ENCODE results near the gene SRSF7. TPM values are rescaled to one million over a fixed set of nuclear protein-coding genes. Genes with fewer than 3 reads are reported as not detected.

Gene SRSF7
- total RNA-seq, 6 donors from 2014 or later: 44.2 to 260 (median 121) TPM

GRCh38 chr2:38734299-38735058, 16.7 kb downstream of the SRSF7 start:
- TF ChIP-seq POLR2A (IDR thresholded peaks at IDR 0.05): no peak
- TF ChIP-seq EP300 (IDR thresholded peaks at IDR 0.05): no peak
- TF ChIP-seq CTCF (IDR thresholded peaks at IDR 0.05): no peak
- no peak for TF ChIP-seq POLR2AphosphoS5 (IDR thresholded peaks at IDR 0.05)
- no peaks in the 10 kb centered on the region for H3K9me3 ChIP-seq
- H3K4me3 ChIP-seq: no peak overlapping the region
- WGBS, 2 donors: 77 to 80% methylated on average over 9 of the region's 9 CpGs
- ATAC-seq (ENCODE audit: low FRiP score in 2 of 2) (no peak), DNase-seq (no peak)
- peaks cover 2 to 22% (median 14%) of the 10 kb centered on the region in 4 donors for H3K4me1 ChIP-seq
- no peak overlapping the region for H3K27ac ChIP-seq
- H3K27me3 ChIP-seq: no peaks in the 10 kb centered on the region
- H3K36me3 ChIP-seq: peaks cover 0 to 55% (median 26%) of the 10 kb centered on the region in 4 donors

GRCh38 chr2:38733300-38733971, 17.7 kb downstream of the SRSF7 start:
- DNase-seq (no peak), ATAC-seq (ENCODE audit: low FRiP score in 2 of 2) (no peak)
- Histone ChIP-seq H3K27me3 (no peaks in the 10 kb centered on the region), H3K9me3 (no peaks in the 10 kb centered on the region), H3K36me3 (peaks cover 0 to 54% (median 28%) of the 10 kb centered on the region in 4 donors), H3K4me1 (peaks cover 2 to 22% (median 14%) of the 10 kb centered on the region in 4 donors), H3K27ac (no peak overlapping the region), H3K4me3 (no peak overlapping the region)
- TF ChIP-seq POLR2AphosphoS5 (IDR thresholded peaks at IDR 0.05) (no peak), EP300 (IDR thresholded peaks at IDR 0.05) (no peak), POLR2A (IDR thresholded peaks at IDR 0.05) (no peak), CTCF (IDR thresholded peaks at IDR 0.05) (no peak)
- 89 to 91% methylated on average over 6 of the region's 6 CpGs for WGBS, 2 donors

GRCh38 chr2:38731684-38732221, 19.4 kb downstream of the SRSF7 start:
- peaks cover 0 to 49% (median 28%) of the 10 kb centered on the region in 4 donors for H3K36me3 ChIP-seq
- H3K4me3 ChIP-seq: no peak overlapping the region
- DNase-seq (no peak), ATAC-seq (ENCODE audit: low FRiP score in 2 of 2) (no peak)
- TF ChIP-seq EP300 (IDR thresholded peaks at IDR 0.05) (no peak), CTCF (IDR thresholded peaks at IDR 0.05) (no peak), POLR2A (IDR thresholded peaks at IDR 0.05) (no peak), POLR2AphosphoS5 (IDR thresholded peaks at IDR 0.05) (no peak)
- no peaks in the 10 kb centered on the region for H3K9me3 ChIP-seq
- H3K4me1 ChIP-seq: peaks cover 0 to 10% (median 6%) of the 10 kb centered on the region in 4 donors
- 91 to 92% methylated on average over 14 of the region's 14 CpGs for WGBS, 2 donors
- no peaks in the 10 kb centered on the region for H3K27me3 ChIP-seq
- no peak overlapping the region for H3K27ac ChIP-seq

- Histone ChIP-seq H3K4me1 (peaks cover 0 to 4% (median 2%) of the 10 kb centered on the region in 4 donors), H3K27ac (no peak overlapping the region), H3K36me3 (peaks cover 0 to 49% (median 28%) of the 10 kb centered on the region in 4 donors), H3K9me3 (no peaks in the 10 kb centered on the region), H3K27me3 (no peaks in the 10 kb centered on the region), H3K4me3 (no peak overlapping the region)
- WGBS, 2 donors: 96 to 98% methylated on average over 7 of the region's 7 CpGs
- ATAC-seq (ENCODE audit: low FRiP score in 2 of 2) (no peak), DNase-seq (no peak)
- no peak for TF ChIP-seq EP300 (IDR thresholded peaks at IDR 0.05)
- TF ChIP-seq POLR2A (IDR thresholded peaks at IDR 0.05): no peak
- no peak for TF ChIP-seq CTCF (IDR thresholded peaks at IDR 0.05)
- no peak for TF ChIP-seq POLR2AphosphoS5 (IDR thresholded peaks at IDR 0.05)
Measured at GRCh38 chr2:38731090-38731489, 20.1 kb downstream of the SRSF7 start.

Data from upper lobe of left lung (tissue), 6 donors.